A549 (cell line): ENCODE measurements around the gene CALU. TPM values are rescaled to one million over a fixed set of nuclear protein-coding genes. Genes with fewer than 3 reads are reported as not detected.

ENCODE experiments used
- ATAC-seq, 2 experiments: fragments of 200-7000 bp in 1 of 2; fragments of >200 bp in 1 of 2; cut with Nextera tagmentation in 1 of 2; cut with Tn5 transposase in 1 of 2; 3 replicates each; pipeline versions ENCODE4 v1.8.0 to v1.9.1; 2018 to 2020; ENCODE audit warnings: mild to moderate bottlenecking in 1 of 2, moderate library complexity in 1 of 2
- CTCF ChIA-PET: fragments of 300-600 bp; sonication (Branson Sonifier 250); formaldehyde crosslinking; extraction: SDS; loops from one replicate; lab custom pipeline; 2021; ENCODE audit warnings: antibody characterized with exemption, inconsistent platforms; lab: Yijun Ruan, JAX
- POLR2A ChIA-PET: fragments of 350-600 bp; formaldehyde crosslinking; extraction: SDS; loops from one replicate; lab custom pipeline; 2021; ENCODE audit warnings: antibody characterized with exemption, inconsistent platforms; lab: Yijun Ruan, JAX
- DNase-seq, 2 experiments: peaks; one replicate each; pipeline versions ENCODE4 v3.0.0 to v3.0.0-alpha.2; 2011 to 2016; ENCODE audit warnings: low read depth in 1 of 2, low spot score in 1 of 2
- FAIRE-seq: peaks from 2 replicates; lab custom pipeline; 2011; peaks lifted over from hg19 to GRCh38; lab: Jason Lieb, UNC
- H3K27ac ChIP-seq, 2 experiments: fragments of >200 bp; sonication (Bioruptor Twin); formaldehyde crosslinking; 3 replicates each; pipeline ENCODE4 v1.5.1; 2016 to 2017
- H3K4me1 ChIP-seq: fragments of >200 bp; sonication (Bioruptor Twin); formaldehyde crosslinking; 3 replicates; pipeline ENCODE4 v1.6.1; 2016
- H3K4me2 ChIP-seq: fragments of >200 bp; sonication (Bioruptor Twin); formaldehyde crosslinking; 3 replicates; pipeline ENCODE4 v1.6.1; 2016
- H3K4me3 ChIP-seq: fragments of >200 bp; sonication (Bioruptor Twin); formaldehyde crosslinking; 3 replicates; pipeline ENCODE4 v1.5.1; 2016
- H3K9me3 ChIP-seq: fragments of >200 bp; sonication (Bioruptor Twin); formaldehyde crosslinking; 3 replicates; pipeline ENCODE4 v1.6.1; 2016
- BHLHE40 ChIP-seq: IDR thresholded peaks from 2 replicates; pipeline ENCODE4 v1.6.1; 2012; ENCODE audit warnings: low read depth, low read length, inconsistent platforms
- CEBPB ChIP-seq, 2 experiments: fragments of >200 bp in 1 of 2; sonication (Bioruptor Twin) in 1 of 2; formaldehyde crosslinking in 1 of 2; IDR thresholded peaks; 2 replicates each; pipeline ENCODE4 v1.6.1; 2012 to 2016
- CHD2 ChIP-seq: fragments of 150-350 bp; IDR thresholded peaks from 2 replicates; pipeline ENCODE4 v1.6.1; 2014; ENCODE audit warnings: low read length; ENCODE audit not compliant: partially characterized antibody
- CTCF ChIP-seq: fragments of >200 bp; sonication (Bioruptor Twin); formaldehyde crosslinking; IDR thresholded peaks from 3 replicates; pipeline ENCODE4 v1.5.1; 2016
- EHMT2 ChIP-seq: fragments of 200-600 bp; sonication (generic); IDR thresholded peaks from 2 replicates; pipeline ENCODE4 v1.6.1; 2016; ENCODE audit warnings: antibody characterized with exemption, low read depth, mild to moderate bottlenecking, moderate library complexity
- EP300 ChIP-seq, 2 experiments: fragments of >200 bp; sonication (Bioruptor Twin); formaldehyde crosslinking; IDR thresholded peaks; 2 replicates in 1 of 2; 3 replicates in 1 of 2; pipeline ENCODE4 v1.6.1; 2016 to 2017
- ESRRA ChIP-seq: fragments of 150-350 bp; IDR thresholded peaks from 2 replicates; pipeline ENCODE4 v1.6.1; 2014; ENCODE audit warnings: mild to moderate bottlenecking, low read length, borderline replicate concordance
- FOSB ChIP-seq: fragments of 250-450 bp; sonication (Bioruptor Pico); IDR thresholded peaks from 2 replicates; pipeline ENCODE4 v1.5.0; 2020; ENCODE audit warnings: mild to moderate bottlenecking, moderate library complexity
- FOXS1 ChIP-seq: fragments of 250-450 bp; sonication (Bioruptor Pico); IDR thresholded peaks from 2 replicates; pipeline ENCODE4 v1.5.0; 2020; ENCODE audit warnings: mild to moderate bottlenecking, moderate library complexity
- HDAC2 ChIP-seq: fragments of 200-600 bp; sonication (generic); IDR thresholded peaks from 2 replicates; pipeline ENCODE4 v1.6.1; 2016
- HES2 ChIP-seq: fragments of >200 bp; sonication (Bioruptor Twin); formaldehyde crosslinking; IDR thresholded peaks from 2 replicates; pipeline ENCODE4 v1.6.1; 2016
- HEYL ChIP-seq: fragments of 250-450 bp; sonication (Bioruptor Pico); IDR thresholded peaks from 2 replicates; pipeline ENCODE4 v1.8.0; 2021; ENCODE audit warnings: mild to moderate bottlenecking, moderate library complexity
- HMGXB4 ChIP-seq: fragments of 250-450 bp; sonication (Bioruptor Pico); IDR thresholded peaks from 2 replicates; pipeline ENCODE4 v1.5.0; 2021; ENCODE audit warnings: mild to moderate bottlenecking, moderate library complexity, borderline replicate concordance
- HOXB13 ChIP-seq: fragments of 250-450 bp; sonication (Bioruptor Pico); IDR thresholded peaks from 2 replicates; pipeline ENCODE4 v1.5.0; 2020; ENCODE audit warnings: low read depth, mild to moderate bottlenecking, moderate library complexity
- HOXB5 ChIP-seq: fragments of 250-450 bp; sonication (Bioruptor Pico); IDR thresholded peaks from 2 replicates; pipeline ENCODE4 v1.5.0; 2020; ENCODE audit warnings: mild to moderate bottlenecking, moderate library complexity
- KDM5A ChIP-seq: fragments of 200-600 bp; sonication (generic); IDR thresholded peaks from 2 replicates; pipeline ENCODE4 v1.6.1; 2016; ENCODE audit warnings: antibody characterized with exemption, mild to moderate bottlenecking
- MAFK ChIP-seq: fragments of 450-650 bp; IDR thresholded peaks from 2 replicates; pipeline ENCODE4 v1.6.1; 2014; ENCODE audit not compliant: partially characterized antibody
- NFE2L2 ChIP-seq: fragments of 150-350 bp; conservative IDR thresholded peaks from 2 replicates; pipeline ENCODE4 v1.6.1; 2014; ENCODE audit warnings: low read length
- NR3C1 ChIP-seq: fragments of >200 bp; sonication (Bioruptor Twin); formaldehyde crosslinking; IDR thresholded peaks from 3 replicates; pipeline ENCODE4 v1.6.1; 2017
- RAD21 ChIP-seq, 2 experiments: fragments of >200 bp in 1 of 2; sonication (Bioruptor Twin) in 1 of 2; formaldehyde crosslinking in 1 of 2; IDR thresholded peaks in 1 of 2; conservative IDR thresholded peaks in 1 of 2; 2 replicates in 1 of 2; 3 replicates in 1 of 2; pipeline ENCODE4 v1.6.1; 2012 to 2018; ENCODE audit warnings: inconsistent platforms in 1 of 2
- RARB ChIP-seq: fragments of 250-450 bp; sonication (Bioruptor Pico); IDR thresholded peaks from 2 replicates; pipeline ENCODE4 v1.8.0; 2021; ENCODE audit warnings: mild to moderate bottlenecking, moderate library complexity
- SMC3 ChIP-seq: fragments of >200 bp; sonication (Bioruptor Twin); formaldehyde crosslinking; IDR thresholded peaks from 3 replicates; pipeline ENCODE4 v1.6.1; 2018; ENCODE audit warnings: inconsistent platforms
- SREBF2 ChIP-seq: fragments of 450-650 bp; IDR thresholded peaks from 2 replicates; pipeline ENCODE4 v1.6.1; 2014; ENCODE audit warnings: mild to moderate bottlenecking, moderate library complexity
- WGBS: methylation state at CpG from one replicate; pipeline ENCODE4 v1.1.6; 2017; ENCODE audit errors: missing lambda C conversion rate; 5-methylcytosine and 5-hydroxymethylcytosine counted together
- polyA plus RNA-seq, 4 experiments: library from polyadenylated mRNA; depleted of rRNA in 3 of 4; stranded (reverse); fragments of >200 nt; fragmentation: RNase III in 1 of 4; extraction: RNeasy Plus Mini Kit Qiagen cat#74134 plus additional on column Dnase treatment in 1 of 4; gene quantifications; 2 replicates in 3 of 4; 3 replicates in 1 of 4; pipeline ENCODE4 v1.2.3, GENCODE V29; 2011 to 2017
- TF ChIP-seq, protein P1 (sequence below): IDR thresholded peaks from 2 replicates; pipeline ENCODE4 v1.6.1; 2012

CALU gene
- polyA plus RNA-seq, 2 of the 4 experiments (the other 2 are of a cell fraction): 192 to 233 TPM

GRCh38 chr7:128781851-128782250 lies 42.7 kb downstream of the CALU start:
- FAIRE-seq (no peak), DNase-seq (no peak), ATAC-seq (no peak)
- TF ChIP-seq ESRRA: no peak
- TF ChIP-seq HOXB13 (CRISPR knock-in tag): no peak
- no peak for TF ChIP-seq CEBPB (IDR thresholded peaks at IDR 0.05)
- TF ChIP-seq SMC3: no peak
- TF ChIP-seq KDM5A: no peak
- TF ChIP-seq NR3C1: no peak
- TF ChIP-seq HMGXB4 (CRISPR knock-in tag): no peak
- TF ChIP-seq HDAC2: no peak
- TF ChIP-seq CHD2: no peak
- TF ChIP-seq CTCF: no peak
- TF ChIP-seq NFE2L2: no peak
- TF ChIP-seq, protein P1, sequence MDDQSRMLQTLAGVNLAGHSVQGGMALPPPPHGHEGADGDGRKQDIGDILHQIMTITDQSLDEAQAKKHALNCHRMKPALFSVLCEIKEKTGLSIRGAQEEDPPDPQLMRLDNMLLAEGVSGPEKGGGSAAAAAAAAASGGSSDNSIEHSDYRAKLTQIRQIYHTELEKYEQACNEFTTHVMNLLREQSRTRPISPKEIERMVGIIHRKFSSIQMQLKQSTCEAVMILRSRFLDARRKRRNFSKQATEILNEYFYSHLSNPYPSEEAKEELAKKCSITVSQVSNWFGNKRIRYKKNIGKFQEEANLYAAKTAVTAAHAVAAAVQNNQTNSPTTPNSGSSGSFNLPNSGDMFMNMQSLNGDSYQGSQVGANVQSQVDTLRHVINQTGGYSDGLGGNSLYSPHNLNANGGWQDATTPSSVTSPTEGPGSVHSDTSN: no peak
- TF ChIP-seq SREBF2: no peak
- no peak for TF ChIP-seq HEYL (CRISPR knock-in tag)
- TF ChIP-seq FOXS1: no peak
- no peak for TF ChIP-seq RARB (CRISPR knock-in tag)
- TF ChIP-seq FOSB (CRISPR knock-in tag): no peak
- no peak for TF ChIP-seq EP300 (IDR thresholded peaks at IDR 0.05)
- no peak for TF ChIP-seq MAFK
- no peak for TF ChIP-seq HES2
- H3K4me1 ChIP-seq: no peaks in the 10 kb centered on the region
- H3K4me2 ChIP-seq: no peak overlapping the region
- H3K4me3 ChIP-seq: no peak overlapping the region
- CTCF ChIA-PET: interaction anchor here (0.8 to 1.6 kb wide), 3 partner anchors 97 to 101 kb away, joined by 3 to 4 read pairs (median 4); no protein-coding TSS in a partner anchor
- 57% methylated on average over 3 of the region's 3 CpGs for WGBS
- H3K9me3 ChIP-seq: peaks cover 17% of the 10 kb centered on the region
- POLR2A ChIA-PET: no interaction called here
- no peak overlapping the region for H3K27ac ChIP-seq

- WGBS: 41% methylated on average over 15 of the region's 15 CpGs
- ChIA-PET POLR2A (no interaction called here), CTCF (interaction anchor here (1.4 kb wide), 1 partner anchor 96 kb away, joined by 4 read pairs; no protein-coding TSS in a partner anchor)
- Histone ChIP-seq H3K27ac (no peak overlapping the region), H3K9me3 (peaks cover 3% of the 10 kb centered on the region; the same call in 2 of the 3 replicates), H3K4me3 (no peak overlapping the region), H3K4me2 (no peak overlapping the region), H3K4me1 (no peaks in the 10 kb centered on the region)
- DNase-seq (peak; percentile 64 to 77), FAIRE-seq (no peak), ATAC-seq (peak; percentile 91 to 96)
- TF ChIP-seq SMC3 (no peak), HOXB5 (0 out of 2 replicates have a peak, but pooled peaks have one; percentile 38), SREBF2 (peak; percentile 72), BHLHE40 (no peak), EHMT2 (no peak), RAD21 (conservative IDR thresholded peaks at IDR 0.05 in 1 of 2, IDR thresholded peaks at IDR 0.05 in 1 of 2) (no peak), CHD2 (no peak)
Observed at GRCh38 chr7:128783143-128783861, 44.1 kb downstream of the CALU start.
